Panc1 (cell line): Measurements from ENCODE around the gene COQ8A. TPM values are rescaled to one million over a fixed set of nuclear protein-coding genes. Genes with fewer than 3 reads are reported as not detected.

Experiments
- ATAC-seq: fragments of 200-7000 bp; cut with Tn5 transposase; 2 replicates; pipeline ENCODE4 v1.9.1; 2020; ENCODE audit warnings: mild to moderate bottlenecking, moderate library complexity
- BruUV-seq: library from RNA; stranded (reverse); fragments of 400-500 nt; replicated peaks from 2 replicates; lab custom pipeline; 2021; lab: Mats Ljungman, UMichigan
- CTCF ChIA-PET: fragments of 300-600 bp; sonication (Branson Sonifier 250); formaldehyde crosslinking; loops from one replicate; lab custom pipeline; 2022; ENCODE audit warnings: antibody characterized with exemption; lab: Charles Lee
- POLR2A ChIA-PET: fragments of 300-600 bp; sonication (Branson Sonifier 250); formaldehyde crosslinking; loops from one replicate; lab custom pipeline; 2022; ENCODE audit warnings: antibody characterized with exemption; lab: Charles Lee
- DNase-seq: peaks from one replicate; pipeline ENCODE4 v3.0.0-alpha.2; 2010; ENCODE audit warnings: low read depth, low spot score
- H3K27ac ChIP-seq: 2 replicates; pipeline ENCODE4 v1.5.1; 2011; ENCODE audit warnings: mild to moderate bottlenecking, low read length, inconsistent platforms
- H3K27me3 ChIP-seq: fragments of 200-500 bp; sonication (Bioruptor generic); 2 replicates; pipeline ENCODE4 v1.6.0; 2014; ENCODE audit warnings: low read length, inconsistent platforms; ENCODE audit not compliant: control insufficient read depth, insufficient read depth
- H3K36me3 ChIP-seq: fragments of 200-500 bp; sonication (Bioruptor generic); 2 replicates; pipeline ENCODE4 v1.5.1; 2014; ENCODE audit warnings: inconsistent platforms, mild to moderate bottlenecking, low read length, moderate library complexity; ENCODE audit not compliant: control insufficient read depth, insufficient read depth
- H3K4me1 ChIP-seq: 2 replicates; pipeline ENCODE4 v1.5.1; 2011; ENCODE audit warnings: inconsistent platforms, mild to moderate bottlenecking, low read length, moderate library complexity; ENCODE audit not compliant: control insufficient read depth, insufficient read depth
- H3K4me3 ChIP-seq, 2 experiments: 2 replicates each; pipeline ENCODE4 v1.5.1; 2011 to 2012; ENCODE audit warnings: low read depth in 2 of 2, low read length in 2 of 2, mild to moderate bottlenecking in 2 of 2, inconsistent platforms in 1 of 2, moderate library complexity in 1 of 2
- H3K9me3 ChIP-seq: fragments of 200-500 bp; sonication (Bioruptor generic); 2 replicates; pipeline ENCODE4 v1.5.1; 2014; ENCODE audit warnings: low read depth, mild to moderate bottlenecking, inconsistent platforms, low read length, moderate library complexity; ENCODE audit not compliant: control insufficient read depth, insufficient read depth
- CTCF ChIP-seq: fragments of 450-650 bp; IDR thresholded peaks from 2 replicates; pipeline ENCODE4 v1.5.1; 2017; ENCODE audit warnings: mild to moderate bottlenecking
- POLR2AphosphoS5 ChIP-seq: IDR thresholded peaks from 2 replicates; pipeline ENCODE4 v1.6.1; 2012; ENCODE audit warnings: mild to moderate bottlenecking, low read depth, low read length, moderate library complexity
- REST ChIP-seq, 2 experiments: IDR thresholded peaks; 2 replicates each; pipeline ENCODE4 v1.6.1; 2011 to 2012; ENCODE audit warnings: low read depth in 2 of 2, control low read depth in 1 of 2, low read length in 1 of 2, mild to moderate bottlenecking in 1 of 2, moderate library complexity in 1 of 2; ENCODE audit not compliant: insufficient read depth in 1 of 2
- SIN3A ChIP-seq: IDR thresholded peaks from 2 replicates; pipeline ENCODE4 v1.6.1; 2012; ENCODE audit warnings: low read depth, mild to moderate bottlenecking, low read length, moderate library complexity, borderline replicate concordance; ENCODE audit not compliant: insufficient read depth
- TCF7L2 ChIP-seq: IDR thresholded peaks from 2 replicates; pipeline ENCODE4 v1.6.1; 2011; ENCODE audit warnings: mild to moderate bottlenecking, low read depth, low read length, inconsistent platforms
- in situ Hi-C: cut with HindIII; loops from 2 replicates; pipeline ENCODE4 v1.10.0; 2016; ENCODE audit warnings: low sequenced_read_pairs, low pct_unique_long_range_greater_than_20kb
- intact Hi-C: fragments of 100-400 bp; cut with micrococcal nuclease; formaldehyde crosslinking; loops from one replicate; pipeline ENCODE4 v1.10.0; 2022; ENCODE audit not compliant: unreplicated experiment
- total RNA-seq: library from RNA; stranded (reverse); gene quantifications from one replicate; pipeline ENCODE4 v1.2.1, GENCODE V29; 2021; ENCODE audit not compliant: unreplicated experiment

COQ8A gene
- total RNA-seq, 1 experiment from 2014 or later: 15.1 TPM

- CTCF ChIA-PET: no interaction called here
- in situ Hi-C loops: no loop called here
- BruUV-seq: no TSS peak
These were observed 37.5 kb upstream of the COQ8A start for GRCh38 chr1:226902601-226903000.

GRCh38 chr1:226903819-226904716, 36.0 kb upstream of the COQ8A start:
- Histone ChIP-seq H3K4me1 (no peaks in the 10 kb centered on the region), H3K27ac (no peak overlapping the region), H3K27me3 (no peaks in the 10 kb centered on the region), H3K9me3 (no peaks in the 10 kb centered on the region), H3K4me3 (no peak overlapping the region), H3K36me3 (no peaks in the 10 kb centered on the region)
- in situ Hi-C loops (no loop called here), intact Hi-C loops (no loop called here)
- ATAC-seq (no peak), DNase-seq (no peak)
- no peak for TF ChIP-seq REST (IDR thresholded peaks at IDR 0.05; ENCODE audit: insufficient read depth in 1 of 2, low read depth in 2 of 2, low read length in 1 of 2)
- POLR2A ChIA-PET: no interaction called here
- BruUV-seq: no TSS peak
- CTCF ChIA-PET: no interaction called here

More at GRCh38 chr1:226902601-226903000, 37.5 kb upstream of the COQ8A start:
- ATAC-seq (no peak), DNase-seq (no peak)
- H3K4me1 ChIP-seq: no peaks in the 10 kb centered on the region
- intact Hi-C loops: no loop called here
- TF ChIP-seq CTCF (no peak), TCF7L2 (no peak), REST (IDR thresholded peaks at IDR 0.05; ENCODE audit: insufficient read depth in 1 of 2, low read depth in 2 of 2, low read length in 1 of 2) (no peak), POLR2AphosphoS5 (no peak), SIN3A (no peak)
- no peaks in the 10 kb centered on the region for H3K36me3 ChIP-seq
- H3K4me3 ChIP-seq: no peak overlapping the region
- H3K9me3 ChIP-seq: no peaks in the 10 kb centered on the region
- H3K27me3 ChIP-seq: no peaks in the 10 kb centered on the region
- POLR2A ChIA-PET: no interaction called here
- no peak overlapping the region for H3K27ac ChIP-seq
